ENCODE data around the gene RHEX.
"Not testable (repeated sequence)": the region's sequence is repeated elsewhere in the genome, so short reads cannot be mapped to it uniquely, and the experiment has no call there.

The RHEX gene

DNA sequence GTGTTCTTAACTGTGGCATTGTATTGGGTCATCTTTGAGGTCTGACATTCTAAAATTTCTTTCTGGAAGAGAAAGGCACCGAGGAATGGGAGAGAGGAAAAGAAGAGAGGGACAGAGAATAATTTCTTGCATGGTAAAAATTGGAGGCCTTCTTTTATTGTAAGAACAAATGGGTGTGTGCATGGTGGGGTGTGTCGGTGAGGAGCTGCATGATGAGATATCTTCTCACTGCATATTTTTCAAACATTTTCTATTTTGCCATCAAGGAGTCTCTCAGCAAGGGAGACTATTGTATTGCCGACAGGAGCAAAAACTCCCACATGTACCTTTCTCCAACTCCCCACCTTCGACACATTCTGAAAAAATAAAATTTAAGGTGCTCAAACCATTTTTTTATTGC is 22.8 kb upstream of the RHEX start:
- no peak for DNase-seq (ENCODE audit: low read depth)

- peak; percentile 22 for DNase-seq (ENCODE audit: low read depth)
Measured at GRCh38 chr1:206030714-206031113, 22.3 kb upstream of the RHEX start.

GRCh38 chr1:206032380-206033140 is 20.4 kb upstream of the RHEX start:
- DNase-seq (ENCODE audit: low read depth): no peak

- no peak for DNase-seq (ENCODE audit: low read depth)
Measured at GRCh38 chr1:206035027-206035426, 17.9 kb upstream of the RHEX start.

- no peak for DNase-seq (ENCODE audit: low read depth)
Measured at GRCh38 chr1:206036663-206037455, 16.1 kb upstream of the RHEX start.

DNA sequence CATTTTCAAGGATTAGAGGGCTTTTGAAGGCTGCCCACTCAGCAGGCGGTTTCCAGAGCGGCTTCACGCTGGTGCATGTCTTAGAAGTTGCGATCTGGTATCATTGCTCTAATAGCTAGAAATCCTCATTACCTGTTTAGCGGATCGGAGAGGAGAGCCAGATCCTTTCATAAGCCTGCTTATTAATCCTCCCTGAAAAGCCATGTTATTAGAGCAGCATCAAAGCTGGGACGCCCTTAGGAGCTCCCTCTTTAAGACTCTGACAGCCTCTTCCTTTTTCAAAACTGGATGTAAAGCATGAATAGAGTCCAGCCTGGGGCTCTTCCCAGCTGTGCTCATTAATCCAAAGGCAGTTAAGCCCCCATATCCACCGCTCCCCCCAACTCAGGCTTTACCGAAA is 15.4 kb upstream of the RHEX start:
- no peak for DNase-seq (ENCODE audit: low read depth)

DNA sequence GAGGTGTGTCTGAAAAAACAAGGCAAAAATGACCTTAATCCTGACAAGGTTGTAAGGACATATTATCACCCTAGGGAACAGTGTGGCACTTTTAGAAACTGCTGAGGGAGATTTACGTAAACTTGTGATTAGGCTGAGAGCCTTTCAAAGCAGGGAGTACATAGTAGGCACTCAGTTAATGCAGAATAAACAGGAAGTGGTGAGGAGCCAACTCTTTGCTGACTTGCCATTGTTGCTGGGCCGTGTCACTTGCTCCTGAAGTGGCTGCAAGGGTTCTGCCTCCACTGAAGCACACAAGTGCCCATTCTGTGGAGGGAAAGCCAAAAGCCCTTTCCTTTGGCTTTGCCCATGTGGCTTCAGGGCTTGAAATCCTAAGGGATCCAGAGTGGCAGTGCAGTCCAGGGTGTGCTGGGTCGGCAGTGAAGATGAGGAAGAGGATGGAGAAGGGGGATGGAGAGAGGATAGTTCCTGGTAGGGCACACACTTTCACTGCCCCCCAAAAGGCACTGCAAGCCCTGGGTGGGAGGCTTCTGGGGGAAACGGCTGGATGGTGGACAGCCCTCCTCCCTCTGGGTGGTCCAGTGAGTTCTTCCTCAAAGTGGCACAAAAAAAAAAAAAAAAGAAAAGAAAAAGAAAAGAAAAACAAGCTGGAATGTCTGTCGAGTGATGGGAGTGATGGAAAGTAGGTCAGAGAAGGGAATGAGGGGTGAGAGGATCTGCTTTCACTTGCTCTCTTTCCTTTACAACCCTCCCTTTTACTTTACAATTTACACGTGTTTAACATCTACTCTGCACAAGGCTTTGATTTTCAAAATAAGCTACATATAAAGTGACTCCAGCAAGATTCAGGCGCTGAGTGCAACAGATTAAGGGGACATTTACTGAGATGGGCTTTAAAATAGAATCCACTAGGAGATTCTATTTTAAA is 13.7 kb upstream of the RHEX start:
- DNase-seq (ENCODE audit: low read depth): no peak

GRCh38 chr1:206040328-206040727 is 12.6 kb upstream of the RHEX start:
- DNase-seq (ENCODE audit: low read depth): no peak

- DNase-seq (ENCODE audit: low read depth): no peak
Measured at GRCh38 chr1:206041640-206042039, 11.3 kb upstream of the RHEX start.

- DNase-seq (ENCODE audit: low read depth): no peak
Measured at GRCh38 chr1:206047271-206047670, 5.7 kb upstream of the RHEX start.

DNA sequence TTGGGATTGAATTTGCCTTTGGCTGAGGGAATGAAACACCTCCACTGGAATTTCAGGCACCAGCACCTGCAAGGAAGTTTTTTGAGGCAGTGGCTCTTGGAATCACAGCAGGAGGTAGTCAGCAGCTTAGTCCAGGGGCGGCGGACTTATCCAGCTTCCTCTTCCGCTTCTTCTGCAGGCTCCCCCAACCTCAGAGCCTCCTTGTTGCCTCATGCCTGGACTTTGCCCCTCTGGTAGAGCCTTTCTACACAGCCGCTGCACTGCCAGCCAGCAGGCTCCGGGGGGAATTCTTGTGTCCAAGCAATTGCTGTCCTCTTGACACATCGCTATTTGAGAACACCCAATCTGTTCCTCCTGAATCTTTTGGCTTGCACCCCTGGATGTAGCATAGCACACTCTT is 4.4 kb upstream of the RHEX start:
- DNase-seq (ENCODE audit: low read depth): no peak

GRCh38 chr1:206049293-206049692 is 3.7 kb upstream of the RHEX start:
- no peak for DNase-seq (ENCODE audit: low read depth)

- DNase-seq (ENCODE audit: low read depth): no peak
Measured at GRCh38 chr1:206049919-206050600, 2.9 kb upstream of the RHEX start.

DNA sequence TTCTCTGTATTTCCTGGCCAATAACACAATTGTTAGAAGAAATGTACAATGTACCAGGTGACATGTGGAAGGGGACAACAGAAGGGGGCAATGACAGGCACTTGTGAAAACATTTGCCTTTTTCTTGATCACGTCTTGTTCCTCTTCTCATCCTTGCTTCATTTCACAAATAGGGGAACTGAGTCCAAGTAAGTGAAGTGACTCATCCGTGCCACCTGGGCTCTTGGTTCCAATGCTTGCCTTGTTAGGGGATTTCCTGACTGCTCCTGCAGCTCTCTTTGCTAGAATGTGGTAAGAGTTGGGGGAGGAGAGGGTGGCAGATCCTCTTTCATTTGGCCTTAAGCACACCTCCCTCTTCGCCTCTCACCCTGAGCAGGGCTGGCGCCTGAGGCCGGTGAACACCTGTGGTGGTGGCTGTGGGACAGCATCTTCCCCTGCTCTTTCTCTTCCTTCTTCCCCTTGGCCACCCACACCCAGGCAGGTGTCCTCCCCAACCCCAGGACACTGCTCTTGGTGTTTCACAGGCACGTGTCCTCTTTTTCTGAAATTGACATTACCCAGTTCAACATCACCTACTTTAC is 2.2 kb upstream of the RHEX start:
- no peak for DNase-seq (ENCODE audit: low read depth)

DNA sequence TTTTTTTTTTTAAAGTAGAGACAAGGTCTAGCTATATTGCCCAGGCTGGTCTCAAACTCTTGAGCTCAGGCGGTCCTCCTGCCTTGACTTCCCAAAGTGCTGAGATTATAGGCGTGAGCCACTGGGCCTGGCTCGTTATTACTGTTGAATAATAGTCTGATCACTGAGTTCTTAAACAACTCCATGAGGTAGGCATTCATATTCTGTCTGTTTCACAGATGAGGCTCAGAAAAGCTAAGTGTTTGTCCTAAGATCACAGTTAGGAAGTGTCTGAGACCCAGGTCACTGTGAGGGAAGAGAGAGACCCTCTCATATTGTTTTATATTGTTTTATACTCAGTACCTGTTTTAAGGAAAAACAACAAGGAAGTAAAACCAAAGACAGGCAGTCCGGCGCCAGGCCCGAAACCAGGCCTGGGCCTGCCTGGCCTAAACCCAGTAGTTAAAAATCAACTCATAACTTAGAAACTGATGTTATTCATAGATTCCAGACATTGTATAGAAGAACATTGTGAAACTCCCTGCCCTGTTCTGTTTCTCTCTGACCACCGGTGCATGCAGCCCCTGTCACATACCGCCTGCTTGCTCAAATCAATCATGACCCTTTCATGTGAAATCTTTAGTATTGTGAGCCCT is 625 bp upstream of the RHEX start:
- DNase-seq (ENCODE audit: low read depth): not testable (repeated sequence)

DNA sequence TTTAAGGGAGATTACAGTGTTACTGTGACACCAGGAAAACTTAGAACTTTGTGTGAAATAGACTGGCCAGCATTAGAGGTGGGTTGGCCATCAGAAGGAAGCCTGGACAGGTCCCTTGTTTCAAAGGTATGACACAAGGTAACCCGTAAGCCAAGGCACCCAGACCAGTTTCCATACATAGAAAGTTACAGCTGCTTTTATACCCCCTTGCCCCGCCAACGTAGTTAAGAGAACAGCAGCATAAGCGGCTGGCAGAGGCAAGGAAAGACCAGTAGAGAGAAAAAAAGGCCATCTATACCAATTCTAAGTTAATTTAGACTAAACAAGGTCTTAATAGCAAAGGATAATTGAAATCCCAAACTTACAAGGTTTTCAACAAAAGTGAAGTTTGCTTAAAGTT is 643 bp downstream of the RHEX start:
- DNase-seq (ENCODE audit: low read depth): not testable (repeated sequence)

DNA sequence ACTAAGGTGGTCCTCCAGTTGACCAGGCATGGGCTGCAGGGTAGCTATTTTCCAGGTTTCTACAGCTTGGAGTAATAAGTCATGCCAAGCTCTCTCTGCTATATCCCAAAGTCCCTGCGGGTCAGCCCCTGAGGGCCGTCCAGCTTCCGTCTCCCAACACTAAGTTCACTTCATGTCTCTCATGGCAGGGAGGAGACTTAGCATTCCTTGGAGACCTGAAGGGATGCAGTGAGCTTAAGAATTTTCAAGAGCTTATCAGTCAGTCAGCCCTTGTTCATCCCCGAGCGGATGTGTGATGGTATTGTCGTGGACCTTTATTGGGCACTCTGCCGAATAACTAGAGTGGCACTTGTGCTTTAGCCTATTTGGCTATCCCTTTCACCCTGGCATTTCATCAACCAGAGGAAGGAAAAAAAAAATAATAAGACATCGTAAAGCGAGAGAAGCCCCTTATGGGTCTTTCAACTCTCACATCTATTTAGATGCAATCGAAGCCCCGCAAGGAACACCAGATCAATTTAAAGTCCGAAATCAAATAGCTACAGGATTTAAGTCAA is 2.2 kb downstream of the RHEX start:
- DNase-seq (ENCODE audit: low read depth): not testable (repeated sequence)

GRCh38 chr1:206055639-206056323 is 2.8 kb downstream of the RHEX start:
- not testable (repeated sequence) for DNase-seq (ENCODE audit: low read depth)

GRCh38 chr1:206058289-206058926 is 5.4 kb downstream of the RHEX start:
- not testable (repeated sequence) for DNase-seq (ENCODE audit: low read depth)

DNA sequence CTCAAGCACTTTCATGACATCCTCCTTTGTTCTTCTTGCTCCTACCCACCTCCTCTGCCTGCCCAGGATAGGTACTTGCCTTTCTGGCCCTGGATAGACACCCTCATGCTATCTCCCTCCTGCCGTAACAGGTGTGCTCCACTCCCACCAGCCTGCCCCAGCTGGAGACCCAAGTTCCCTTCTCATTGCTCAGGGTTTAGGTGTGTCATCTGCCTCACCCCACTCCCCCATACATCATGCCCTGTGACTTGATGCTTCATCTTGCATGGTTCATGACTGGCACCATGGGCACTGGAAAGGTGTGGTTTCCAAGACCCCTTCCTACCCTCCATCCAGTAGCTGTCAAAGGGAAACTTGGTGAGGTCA is 5.9 kb downstream of the RHEX start:
- no peak for DNase-seq (ENCODE audit: low read depth)

Data from non-pigmented ciliary epithelial cell (primary cell).